NCI-H69 (cell line): Measurements from ENCODE around the gene TOMM22.

Experiments
- DNase-seq: peaks from one replicate; lab custom pipeline; 2025; lab: John Stamatoyannopoulos, UW

Gene TOMM22

DNA sequence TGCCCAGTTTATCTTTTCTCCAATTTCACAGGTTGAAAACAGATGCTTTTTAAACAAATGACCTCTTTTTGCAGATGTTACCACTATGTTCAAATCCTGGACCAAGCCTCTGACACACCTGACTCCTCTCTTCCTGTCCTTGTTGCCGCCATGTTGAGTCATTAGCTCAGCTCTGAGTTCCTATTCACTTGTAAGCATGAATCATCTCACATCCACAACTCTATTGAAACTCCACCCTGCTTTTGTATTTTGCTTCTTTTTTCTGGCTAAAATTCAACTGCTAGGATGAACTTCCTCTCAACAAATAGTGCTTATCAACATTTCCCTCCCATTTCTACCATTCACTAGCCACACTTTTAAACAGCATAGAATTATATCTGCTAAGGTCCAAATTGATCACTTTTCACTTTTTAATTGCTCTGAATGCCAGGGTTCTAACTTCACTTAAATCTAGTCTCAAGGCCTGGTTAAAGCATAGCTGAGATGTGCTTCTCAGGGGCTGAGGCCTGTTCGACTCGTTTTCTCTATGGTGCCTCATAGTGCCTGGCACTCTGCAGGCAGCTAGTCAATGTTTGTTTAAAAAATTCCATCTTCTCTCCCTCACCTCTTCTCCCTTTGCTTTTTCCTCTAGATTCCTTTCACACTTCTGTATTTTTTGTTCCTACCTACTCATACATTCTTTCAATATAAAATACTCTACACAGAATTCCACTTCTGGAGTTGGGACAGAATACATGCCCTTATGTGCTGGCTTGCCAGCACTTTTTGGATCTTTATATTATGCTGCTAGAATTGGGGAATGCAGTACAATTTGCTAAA lies 15.1 kb downstream of the TOMM22 start:
- DNase-seq = peak; percentile 15

- no peak for DNase-seq
Measured at GRCh38 chr22:38697425-38698089, 15.8 kb downstream of the TOMM22 start.

DNA sequence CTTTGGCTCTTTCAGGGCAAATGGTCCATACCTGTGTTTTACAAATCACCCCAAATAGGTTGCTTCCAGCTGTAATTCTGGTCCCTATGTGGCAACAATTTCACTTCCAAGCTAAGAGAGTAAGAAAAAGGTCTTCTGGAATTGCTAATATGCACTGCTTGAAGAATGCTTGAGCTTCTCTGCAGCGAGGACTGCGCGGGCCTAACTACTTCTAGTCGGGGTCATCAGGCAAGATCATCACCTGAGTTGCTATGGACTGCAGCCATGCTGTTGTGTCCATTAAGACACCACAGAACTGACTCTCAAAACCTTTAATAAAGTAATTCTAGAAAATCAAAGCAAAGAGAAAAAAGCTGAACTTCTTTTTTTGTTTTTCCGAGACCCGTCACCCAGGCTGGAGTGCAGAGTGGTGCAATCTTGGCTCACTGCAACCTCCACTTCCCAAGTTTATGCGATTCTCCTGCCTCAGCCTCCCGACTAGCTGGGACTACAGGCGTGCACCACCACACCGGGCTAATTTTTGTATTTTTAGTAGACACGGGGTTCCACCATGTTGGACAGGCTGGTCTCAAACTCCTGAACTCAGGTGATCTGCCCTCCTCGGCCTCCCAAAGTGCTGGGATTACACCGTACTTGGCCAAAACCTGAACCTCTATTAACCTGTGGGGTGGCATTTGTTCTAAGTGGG lies 16.8 kb downstream of the TOMM22 start:
- no peak for DNase-seq

DNA sequence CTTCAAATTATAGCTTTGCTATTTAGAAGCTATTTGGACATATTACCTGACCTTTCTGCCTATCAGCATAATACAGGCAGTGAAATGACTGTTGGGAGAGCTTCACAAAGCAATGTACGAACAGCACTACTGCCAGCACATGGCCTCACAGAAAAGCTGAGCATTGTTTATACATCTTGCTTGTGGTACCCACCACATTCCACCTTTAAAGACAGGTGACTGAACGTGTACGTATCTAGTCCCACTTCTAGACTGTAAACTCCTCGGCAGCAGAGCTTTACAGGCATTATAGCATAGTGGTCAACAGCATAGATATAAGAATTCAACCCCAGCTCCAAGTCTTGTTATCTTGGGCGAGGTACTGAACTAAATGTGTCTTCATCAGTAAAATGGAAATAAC lies 17.4 kb downstream of the TOMM22 start:
- peak; percentile 21 for DNase-seq

- peak; percentile 44 for DNase-seq
Measured at GRCh38 chr22:38699784-38700183, 18.0 kb downstream of the TOMM22 start.

- DNase-seq = no peak
Measured at GRCh38 chr22:38700270-38700788, 18.6 kb downstream of the TOMM22 start.

GRCh38 chr22:38700789-38701628 lies 19.3 kb downstream of the TOMM22 start, which contains the start of gene JOSD1:
JOSD1 (minus strand) TSS chr22:38700943; CDS start chr22:38699987, 956 bp downstream.
- DNase-seq = peak; percentile 99

- peak; percentile 58 for DNase-seq
Measured at GRCh38 chr22:38704654-38705234, 23.0 kb downstream of the TOMM22 start.

DNA sequence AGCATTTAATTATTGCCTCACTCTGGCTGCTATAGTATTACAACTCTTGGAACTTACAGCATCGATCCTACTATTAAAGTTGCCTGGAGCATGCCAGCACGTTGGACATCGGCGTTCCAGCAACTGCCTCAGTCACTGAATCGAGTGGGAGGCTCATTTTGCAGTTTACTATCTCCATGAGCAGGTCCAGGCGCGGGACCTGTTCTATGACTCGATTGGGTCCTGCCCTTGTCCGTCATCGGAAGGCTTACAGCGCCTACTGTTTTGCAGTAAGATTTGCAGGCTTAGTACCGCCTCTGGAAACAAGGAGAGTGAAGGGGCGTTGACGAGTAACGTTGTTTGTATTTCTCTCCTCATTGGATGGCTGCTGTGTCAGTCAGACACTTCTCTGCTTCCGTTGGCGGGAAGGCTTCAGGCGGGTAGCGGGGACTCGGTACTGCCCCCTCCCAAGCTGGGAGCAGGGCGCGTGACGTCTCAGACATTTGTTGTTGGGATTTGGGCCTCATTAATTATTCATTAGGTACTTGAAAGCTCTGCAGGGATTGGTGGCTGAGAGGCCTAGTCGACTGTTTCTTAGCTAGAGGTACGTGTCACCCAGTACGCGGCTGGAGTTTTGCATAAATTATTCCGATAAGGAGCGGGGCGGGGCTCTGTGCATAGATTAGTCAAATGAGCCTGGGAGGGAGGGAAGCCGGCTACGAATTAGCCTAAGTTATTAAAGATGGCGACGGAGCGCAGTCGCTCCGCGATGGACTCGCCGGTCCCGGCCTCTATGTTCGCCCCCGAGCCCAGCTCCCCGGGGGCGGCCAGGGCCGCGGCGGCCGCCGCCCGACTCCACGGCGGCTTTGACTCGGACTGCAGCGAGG lies 23.7 kb downstream of the TOMM22 start, which contains the start of gene GTPBP1:
TSS of gene GTPBP1 (plus strand) at position 710 of the 866 bp plus-strand sequence. CDS start at position 722, 12 bp downstream.
- peak; percentile 100 for DNase-seq

GRCh38 chr22:38706101-38706900 lies 24.5 kb downstream of the TOMM22 start:
- peak; percentile 69 for DNase-seq

- no peak for DNase-seq
Measured at GRCh38 chr22:38706901-38707195, 25.1 kb downstream of the TOMM22 start.

GRCh38 chr22:38707346-38707745 lies 25.6 kb downstream of the TOMM22 start:
- DNase-seq = peak; percentile 43

- DNase-seq = no peak
Measured at GRCh38 chr22:38707984-38708383, 26.2 kb downstream of the TOMM22 start.

DNA sequence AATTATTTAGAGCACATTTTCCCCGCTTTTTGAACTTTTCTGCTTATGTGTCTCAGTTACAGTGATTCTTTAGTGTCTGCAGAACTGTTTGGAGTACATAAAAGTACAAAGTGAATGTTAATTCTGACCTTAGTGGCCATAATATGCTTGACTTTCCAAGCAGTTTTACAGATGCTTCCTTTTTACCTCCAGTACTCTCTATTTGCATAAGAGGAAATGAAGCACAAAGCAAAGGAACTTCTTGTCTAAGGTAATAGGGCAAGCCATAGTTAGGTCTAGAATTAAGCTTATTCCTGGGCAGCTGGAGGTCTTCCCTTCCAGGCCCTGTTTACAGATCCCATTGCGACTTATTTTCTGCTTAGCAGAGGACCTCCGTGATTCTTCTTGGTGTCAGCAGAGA lies 27.5 kb downstream of the TOMM22 start:
- no peak for DNase-seq

GRCh38 chr22:38710351-38710750 lies 28.6 kb downstream of the TOMM22 start:
- DNase-seq = no peak

GRCh38 chr22:38710866-38711265 lies 29.1 kb downstream of the TOMM22 start:
- DNase-seq = no peak

GRCh38 chr22:38712486-38713207 lies 30.9 kb downstream of the TOMM22 start:
- no peak for DNase-seq

- no peak for DNase-seq
Measured at GRCh38 chr22:38713921-38714320, 32.2 kb downstream of the TOMM22 start.
